ENCODE data around the gene IGF1R.

DNA sequence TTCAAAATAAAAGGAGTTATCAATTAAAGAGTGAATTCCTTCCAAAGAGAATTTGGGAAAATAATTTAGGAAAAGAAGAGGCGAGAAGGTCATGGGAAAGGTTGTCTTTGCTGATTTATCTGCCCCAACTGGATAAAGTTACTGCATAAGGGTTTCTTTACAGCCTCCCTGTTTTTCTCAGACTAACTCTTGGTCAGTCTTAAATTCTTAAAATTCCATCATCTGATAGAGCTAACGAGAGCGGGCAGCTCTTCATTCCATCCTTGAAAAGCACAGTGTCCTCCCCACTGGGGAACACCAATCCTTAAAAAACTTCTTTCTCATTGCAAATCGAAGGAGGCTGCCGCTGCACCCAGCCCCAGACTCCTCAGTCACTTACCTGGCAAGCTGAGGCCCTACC, 252.0 kb downstream of the IGF1R start:
- TF ChIP-seq, protein P1, sequence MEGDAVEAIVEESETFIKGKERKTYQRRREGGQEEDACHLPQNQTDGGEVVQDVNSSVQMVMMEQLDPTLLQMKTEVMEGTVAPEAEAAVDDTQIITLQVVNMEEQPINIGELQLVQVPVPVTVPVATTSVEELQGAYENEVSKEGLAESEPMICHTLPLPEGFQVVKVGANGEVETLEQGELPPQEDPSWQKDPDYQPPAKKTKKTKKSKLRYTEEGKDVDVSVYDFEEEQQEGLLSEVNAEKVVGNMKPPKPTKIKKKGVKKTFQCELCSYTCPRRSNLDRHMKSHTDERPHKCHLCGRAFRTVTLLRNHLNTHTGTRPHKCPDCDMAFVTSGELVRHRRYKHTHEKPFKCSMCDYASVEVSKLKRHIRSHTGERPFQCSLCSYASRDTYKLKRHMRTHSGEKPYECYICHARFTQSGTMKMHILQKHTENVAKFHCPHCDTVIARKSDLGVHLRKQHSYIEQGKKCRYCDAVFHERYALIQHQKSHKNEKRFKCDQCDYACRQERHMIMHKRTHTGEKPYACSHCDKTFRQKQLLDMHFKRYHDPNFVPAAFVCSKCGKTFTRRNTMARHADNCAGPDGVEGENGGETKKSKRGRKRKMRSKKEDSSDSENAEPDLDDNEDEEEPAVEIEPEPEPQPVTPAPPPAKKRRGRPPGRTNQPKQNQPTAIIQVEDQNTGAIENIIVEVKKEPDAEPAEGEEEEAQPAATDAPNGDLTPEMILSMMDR (IDR thresholded peaks at IDR 0.05) = no peak
- no peak for TF ChIP-seq EZH2 (IDR thresholded peaks at IDR 0.05)

All from neural progenitor cell (in vitro differentiated cells).